DMS79 treated with DMSO at 0.1 percent for 48 hours (cell line): Measurements from ENCODE around the gene MYH10.

ENCODE experiments used
- DNase-seq: peaks from one replicate; lab custom pipeline; 2025; lab: John Stamatoyannopoulos, UW

The MYH10 gene

DNA sequence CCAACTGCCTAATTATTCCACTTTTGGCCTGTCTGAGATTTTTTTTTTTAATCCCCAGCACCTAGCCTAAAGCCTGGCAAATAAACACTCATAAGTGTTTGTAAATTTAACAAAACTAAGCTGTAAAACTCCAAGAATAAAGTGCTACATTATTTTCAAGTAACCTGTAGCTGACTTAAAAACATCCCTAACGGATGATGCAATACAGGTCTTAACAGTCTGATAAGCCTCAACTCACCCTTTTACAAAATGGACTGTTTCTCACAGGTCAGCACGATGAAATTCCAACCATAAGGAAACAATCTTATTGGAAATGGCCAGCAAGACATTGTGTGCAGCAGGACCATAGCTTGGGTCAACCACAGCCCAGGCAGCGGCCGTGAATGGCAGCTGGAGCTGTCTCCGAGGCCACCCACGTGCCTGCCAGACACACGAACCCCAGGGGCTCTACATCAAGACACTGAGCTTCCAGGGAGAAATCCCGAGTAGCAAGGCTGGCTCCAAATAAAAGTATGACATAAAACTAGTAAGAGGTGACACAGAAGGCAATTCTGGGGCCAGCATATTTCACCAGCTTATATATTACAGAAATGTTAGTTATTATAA is 135.9 kb downstream of the MYH10 start:
- no peak for DNase-seq

DNA sequence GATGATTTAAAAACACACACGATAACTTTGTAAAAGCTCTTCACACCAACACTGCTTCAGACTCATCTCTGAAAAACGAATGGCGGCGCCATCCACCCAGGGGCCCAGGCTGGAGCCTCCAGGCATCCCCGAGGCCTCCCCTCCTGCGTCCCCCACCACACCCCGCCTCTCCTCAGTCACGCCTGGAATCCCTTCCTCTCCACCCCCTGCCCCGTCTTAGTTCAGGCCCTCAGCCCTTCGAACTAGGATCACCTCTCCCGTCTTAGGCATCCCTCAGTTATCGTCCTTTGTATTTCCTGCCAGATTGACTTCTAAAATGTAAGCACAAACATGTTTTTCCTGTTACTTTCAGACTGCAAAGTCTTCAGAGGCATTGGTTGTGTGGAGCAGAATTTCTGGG is 136.5 kb downstream of the MYH10 start:
- no peak for DNase-seq

DNA sequence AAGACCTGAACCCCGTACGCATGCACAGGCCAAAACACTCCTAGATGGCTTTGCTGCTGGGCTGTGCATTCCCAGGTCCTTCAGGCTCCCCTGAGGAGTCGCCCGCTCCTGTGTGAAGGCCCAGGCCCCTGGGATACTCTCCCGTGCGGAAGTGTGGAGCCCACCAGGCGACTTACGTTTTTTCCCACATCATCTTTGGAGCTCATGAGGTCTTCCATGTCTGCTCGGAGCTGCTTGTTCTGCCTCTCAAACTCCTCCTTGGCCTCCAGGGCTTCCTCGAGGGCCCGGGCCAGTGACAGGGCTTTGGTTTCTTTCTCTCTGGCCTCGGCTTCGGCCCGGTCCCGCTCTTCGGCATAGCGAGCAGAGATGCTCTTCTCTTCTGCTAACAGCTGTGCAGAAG is 138.4 kb downstream of the MYH10 start:
- no peak for DNase-seq

GRCh38 chr17:8490256-8491023 is 140.1 kb downstream of the MYH10 start:
- no peak for DNase-seq

DNA sequence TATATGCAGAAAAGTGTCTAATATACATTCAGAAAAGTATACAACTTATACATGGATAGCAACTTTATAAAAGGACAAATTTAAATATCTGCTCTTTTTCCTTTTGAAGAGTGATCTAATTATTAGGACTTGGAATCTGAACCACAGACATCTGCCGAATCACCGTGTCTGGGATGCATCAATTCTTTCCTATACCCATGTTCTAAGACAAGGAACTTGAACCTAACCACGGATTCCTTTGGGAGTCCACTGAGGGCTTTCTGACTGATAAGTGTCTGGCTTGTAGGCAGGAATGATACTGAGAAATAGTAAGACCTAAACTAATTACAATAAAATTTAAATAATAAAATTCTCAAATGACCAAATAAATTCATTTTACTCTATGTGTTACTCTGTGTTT is 140.7 kb downstream of the MYH10 start:
- no peak for DNase-seq

DNA sequence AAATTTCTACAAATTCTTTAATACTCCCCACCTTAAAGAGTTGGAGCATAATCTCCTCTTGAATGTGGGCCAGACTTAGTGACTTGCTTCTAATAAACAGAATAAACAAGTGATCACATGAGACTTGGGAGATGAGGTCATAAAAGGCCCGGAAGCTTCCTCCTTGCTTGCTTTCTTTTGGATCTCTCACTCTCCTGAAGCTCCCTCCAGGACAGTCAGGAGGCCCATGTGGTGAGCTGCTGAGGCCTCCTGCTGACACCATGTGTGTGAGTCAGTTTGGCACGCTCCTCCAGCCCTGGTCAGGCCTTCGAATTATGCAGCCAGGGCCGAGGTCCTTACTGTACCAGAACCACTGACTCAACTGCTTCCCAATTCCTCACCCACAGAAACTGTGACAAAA is 141.6 kb downstream of the MYH10 start:
- no peak for DNase-seq

DNA sequence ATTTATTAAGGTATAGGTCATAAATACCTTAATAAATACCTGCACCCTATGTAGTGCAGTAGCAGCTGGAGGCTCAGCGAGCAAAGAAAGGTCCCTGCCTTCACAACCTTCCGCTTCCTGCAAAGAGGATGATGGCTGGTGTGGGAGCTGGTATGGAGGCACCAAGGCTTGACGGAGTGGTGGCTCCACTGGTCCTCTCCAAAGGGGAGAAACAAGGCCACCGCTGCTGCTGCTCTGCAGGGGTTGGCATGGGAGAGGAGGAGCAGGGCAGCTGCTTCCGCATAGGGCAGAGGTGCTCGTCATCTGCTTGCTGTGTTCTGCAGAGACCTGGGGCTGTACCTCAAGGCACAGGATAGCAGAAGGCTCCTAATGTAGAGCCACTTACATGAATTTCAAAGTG is 142.0 kb downstream of the MYH10 start:
- no peak for DNase-seq

GRCh38 chr17:8487743-8488142 is 142.8 kb downstream of the MYH10 start:
- DNase-seq = no peak

- DNase-seq = no peak
Observed at GRCh38 chr17:8487130-8487645, 143.3 kb downstream of the MYH10 start.

DNA sequence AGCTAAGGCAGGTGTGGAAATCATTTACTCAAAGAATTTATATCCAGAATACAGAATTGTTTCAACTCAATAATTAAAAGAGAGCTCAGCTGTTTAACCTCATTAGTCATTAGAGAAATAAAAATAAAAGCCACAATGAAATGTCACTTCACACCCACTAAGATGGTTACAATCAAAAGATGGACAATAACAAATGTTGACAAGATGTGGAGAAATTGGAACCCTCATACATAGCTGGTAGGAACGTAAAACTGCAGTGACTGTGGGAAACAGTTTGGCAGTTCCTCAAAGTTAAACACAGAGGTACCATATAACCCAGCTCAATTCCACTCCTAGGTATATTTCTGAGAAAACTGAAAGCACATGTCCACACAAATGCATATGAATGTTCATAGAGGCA is 145.0 kb downstream of the MYH10 start:
- no peak for DNase-seq

DNA sequence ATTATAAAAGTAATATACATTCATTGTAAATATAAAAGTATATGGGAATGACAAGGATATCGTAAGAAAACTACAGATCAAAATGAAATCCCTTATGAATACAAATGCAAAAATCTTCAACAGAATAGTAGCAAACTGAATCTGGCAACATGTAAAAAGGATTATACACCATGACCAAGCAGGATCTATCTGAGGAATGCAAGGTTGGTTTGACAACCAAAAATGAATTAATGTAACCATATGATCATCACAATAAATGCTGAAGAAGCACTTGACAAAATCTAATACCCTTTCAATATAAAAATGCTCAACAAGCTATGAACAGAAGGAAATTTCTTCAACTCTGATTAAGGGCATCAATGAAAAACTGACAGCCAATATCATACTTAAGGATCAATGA is 146.1 kb downstream of the MYH10 start:
- no peak for DNase-seq

DNA sequence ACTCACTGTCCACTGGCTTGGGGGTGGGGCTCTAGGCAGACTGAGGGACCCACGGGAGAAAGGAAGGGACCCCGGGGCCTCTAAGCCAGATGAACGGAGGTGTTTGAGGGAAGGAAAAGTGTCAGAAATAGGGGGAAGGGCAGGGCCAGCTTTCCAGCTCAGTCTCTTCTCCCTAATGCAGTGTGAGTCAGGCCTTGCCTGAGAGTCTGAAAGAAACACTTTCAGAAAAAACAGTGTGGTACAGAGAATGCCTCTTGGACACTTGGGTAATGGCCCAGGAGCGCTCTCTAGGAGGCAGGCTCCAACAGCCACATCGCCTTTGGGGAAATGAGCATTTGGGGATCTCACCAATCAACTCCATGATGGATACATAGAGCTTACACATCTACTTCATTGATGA is 148.0 kb downstream of the MYH10 start:
- no peak for DNase-seq

DNA sequence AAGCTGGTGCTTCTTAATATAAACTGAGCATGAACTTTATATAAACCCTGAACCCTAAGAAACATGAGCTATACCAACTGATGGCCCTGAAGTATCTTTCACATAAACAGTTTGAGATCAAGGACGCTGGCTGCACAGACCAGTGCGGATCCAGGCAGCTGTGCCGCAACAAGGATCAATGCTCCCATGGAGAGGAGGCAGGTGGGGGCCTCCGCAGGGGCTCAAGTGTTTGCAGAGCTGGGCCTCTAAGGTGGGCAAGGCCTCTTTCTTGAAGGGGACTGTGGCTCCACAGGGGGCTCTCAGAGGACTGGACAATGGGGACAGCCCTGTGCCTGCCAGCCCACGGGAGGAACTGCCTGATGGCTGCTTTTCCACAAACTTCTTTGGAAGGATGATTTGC is 148.8 kb downstream of the MYH10 start:
- DNase-seq = no peak

GRCh38 chr17:8481089-8481488 is 149.4 kb downstream of the MYH10 start:
- DNase-seq = no peak

DNA sequence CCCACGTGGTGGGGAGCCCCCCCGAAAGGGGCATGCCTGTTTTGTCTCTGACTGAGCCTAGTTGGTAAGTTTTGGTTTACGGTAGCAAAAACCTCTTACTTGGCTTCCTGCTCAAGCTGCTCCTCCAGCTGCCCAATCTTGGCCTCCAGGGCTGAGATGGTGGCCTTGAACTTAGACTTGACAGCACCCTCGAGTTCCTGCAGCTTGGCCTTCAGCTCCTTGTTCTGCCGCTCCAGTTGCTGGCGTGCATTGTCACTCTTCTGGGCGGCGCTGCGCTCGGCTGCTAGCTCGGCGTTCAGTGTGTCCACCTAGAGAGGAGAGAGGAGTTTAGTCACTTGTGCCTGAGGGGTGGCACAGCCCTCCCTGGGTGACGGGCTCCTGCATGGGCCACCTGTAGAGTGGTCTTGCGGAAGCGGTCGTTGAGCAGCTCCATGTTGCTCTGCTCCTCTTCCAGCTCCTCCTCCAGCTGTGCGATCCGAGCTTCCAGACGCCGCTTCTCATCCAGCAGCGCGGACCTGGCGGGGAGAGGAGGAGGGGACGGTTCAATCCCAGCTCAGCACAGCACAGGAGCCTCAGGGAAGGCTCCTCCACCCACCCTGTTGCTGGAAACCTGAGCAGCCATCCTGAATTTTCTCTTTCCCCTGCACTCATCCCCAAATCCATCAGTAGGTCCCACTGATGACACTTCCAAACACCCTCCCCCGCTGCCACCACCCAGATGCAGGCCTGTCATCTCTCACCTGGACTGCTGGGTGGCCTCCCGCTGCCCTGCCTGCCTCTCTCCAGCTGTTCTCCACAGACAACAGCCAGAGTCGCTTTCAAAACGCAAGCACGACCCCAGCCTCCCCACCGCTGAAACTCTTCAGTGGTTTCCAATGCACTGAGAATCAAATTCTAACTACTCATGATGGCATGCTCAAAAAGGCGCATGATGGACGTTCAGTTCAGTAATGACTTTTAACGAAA is 150.2 kb downstream of the MYH10 start:
- DNase-seq = no peak

- no peak for DNase-seq
Observed at GRCh38 chr17:8479431-8479947, 151.0 kb downstream of the MYH10 start.

- DNase-seq = no peak
Observed at GRCh38 chr17:8477715-8478441, 152.6 kb downstream of the MYH10 start.

DNA sequence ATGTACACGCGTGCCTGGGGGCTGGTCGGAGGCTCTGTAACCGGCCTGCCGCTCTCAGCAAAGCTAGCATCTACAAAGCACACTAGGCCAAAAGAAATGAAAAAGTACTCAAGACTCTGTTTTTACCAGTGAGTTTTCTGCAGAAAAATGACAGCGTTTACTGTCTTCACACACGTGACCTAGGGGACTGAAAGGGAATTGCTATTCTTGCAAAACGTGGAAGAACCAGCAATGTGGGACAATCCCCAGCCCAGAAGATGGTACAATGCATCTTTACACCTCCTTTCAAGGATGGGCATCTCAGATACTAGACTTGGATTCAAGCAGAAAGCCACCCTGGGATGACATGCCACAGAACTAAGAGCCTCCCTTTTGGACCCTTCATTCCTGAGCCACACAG is 153.4 kb downstream of the MYH10 start:
- DNase-seq = no peak

DNA sequence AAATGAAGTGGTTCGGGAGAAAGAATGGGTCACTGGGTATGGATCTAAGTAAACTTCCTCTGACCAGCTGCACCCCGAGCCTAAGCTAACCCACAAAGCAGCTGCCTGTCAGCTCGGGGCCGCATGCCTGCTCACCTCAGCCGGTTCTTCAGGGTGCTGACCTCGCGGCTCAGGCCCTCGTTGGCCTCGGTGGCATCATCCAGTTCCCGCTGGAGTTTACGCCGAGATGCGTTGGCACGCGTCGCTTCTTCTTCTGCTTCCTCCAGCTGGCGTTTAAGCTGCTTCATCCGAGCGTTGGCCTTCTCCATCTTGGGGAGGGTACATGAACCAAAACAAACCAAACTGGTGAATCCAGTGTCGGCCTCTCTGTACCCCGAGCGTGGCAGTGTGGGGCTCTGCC is 153.8 kb downstream of the MYH10 start:
- no peak for DNase-seq

DNA sequence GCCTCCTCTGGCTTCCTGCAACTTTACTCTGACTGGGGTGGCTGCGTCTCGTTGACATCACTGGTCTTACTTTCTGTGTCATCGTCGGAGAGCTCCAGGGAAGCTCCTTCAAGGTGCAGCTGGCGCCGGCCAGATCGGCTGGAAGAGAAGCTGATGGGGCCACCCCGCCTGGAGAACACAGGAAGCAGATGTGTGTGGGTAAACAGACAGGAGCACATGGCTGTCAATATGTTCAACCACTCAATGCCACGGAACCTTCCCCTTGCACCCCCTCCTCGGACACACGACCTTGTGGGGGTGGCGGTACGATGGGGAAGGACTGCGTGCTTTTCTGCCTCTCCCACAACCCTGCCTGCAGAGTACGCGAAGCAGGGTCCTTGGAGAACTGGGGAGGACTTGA is 154.7 kb downstream of the MYH10 start:
- DNase-seq = no peak

DNA sequence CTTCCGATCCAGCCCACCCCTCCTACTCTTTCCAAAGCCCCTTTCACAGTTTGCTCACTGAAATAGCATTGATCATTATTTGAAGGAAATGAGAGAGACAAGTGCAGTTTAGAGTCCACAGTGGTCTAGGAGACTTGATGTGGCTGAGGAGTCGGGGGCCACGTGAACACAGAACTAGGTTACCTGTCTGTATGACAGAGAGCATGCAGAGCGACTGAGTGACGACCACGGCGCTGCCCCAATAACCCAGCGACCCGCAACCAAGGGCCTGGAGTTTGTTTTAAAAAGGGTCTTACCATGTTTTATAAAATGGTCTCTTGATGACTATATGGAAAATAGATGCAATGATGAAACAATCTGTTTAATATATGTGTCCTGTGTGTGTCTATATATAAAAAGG is 155.3 kb downstream of the MYH10 start:
- DNase-seq = no peak

DNA sequence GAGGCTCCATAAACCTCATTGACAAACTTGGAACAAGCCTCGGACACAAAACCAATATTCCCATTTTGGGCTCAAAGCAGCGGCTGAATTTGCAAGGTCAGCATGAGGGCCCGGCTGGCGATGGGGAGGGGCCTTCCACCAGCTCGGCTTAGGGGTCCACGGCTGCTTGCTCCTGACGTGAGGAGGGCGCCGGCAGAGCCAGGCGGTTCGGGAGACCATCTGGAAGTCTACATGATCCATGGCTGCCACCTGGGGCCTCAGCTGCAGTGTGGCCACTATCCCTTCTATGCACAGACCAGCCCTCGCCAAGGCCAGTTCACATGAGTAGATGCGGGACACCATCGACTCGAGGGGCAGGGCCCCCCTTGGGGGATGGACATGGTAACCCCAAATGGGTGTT is 155.7 kb downstream of the MYH10 start:
- DNase-seq = no peak
